B cell (primary cell): ENCODE results near the gene GCNT2. TPM values are rescaled to one million over a fixed set of nuclear protein-coding genes. Genes with fewer than 3 reads are reported as not detected.
"Not testable (repeated sequence)": the region's sequence is repeated elsewhere in the genome, so short reads cannot be mapped to it uniquely, and the experiment has no call there.

Experiments
- ATAC-seq: fragments of 200-7000 bp; cut with Tn5 transposase; one replicate; pipeline ENCODE4 v1.10.0; 2021; ENCODE audit warnings: low read depth, mild to moderate bottlenecking, moderate number of reproducible peaks, moderate library complexity
- CTCF ChIA-PET: fragments of 350-600 bp; sonication (Branson Sonifier 250); formaldehyde crosslinking; loops from one replicate; lab custom pipeline; 2021; ENCODE audit warnings: antibody characterized with exemption, inconsistent platforms; lab: Charles Lee
- POLR2A ChIA-PET: fragments of 350-600 bp; sonication (Branson Sonifier 250); formaldehyde crosslinking; loops from one replicate; lab custom pipeline; 2021; ENCODE audit warnings: antibody characterized with exemption; lab: Charles Lee
- DNase-seq: peaks from one replicate; pipeline ENCODE4 v3.0.0; 2013
- H2AFZ ChIP-seq: 2 replicates; pipeline ENCODE4 v1.6.1; 2012; ENCODE audit warnings: mild to moderate bottlenecking, low read depth, low read length; ENCODE audit not compliant: insufficient read depth, poor library complexity, severe bottlenecking
- H3K27ac ChIP-seq, 2 donors: 1 replicate in 1 of 2; 2 replicates in 1 of 2; pipeline ENCODE4 v1.5.1; 2012 to 2013; ENCODE audit warnings: low read length in 2 of 2, mild to moderate bottlenecking in 2 of 2, moderate library complexity in 1 of 2
- H3K27me3 ChIP-seq, 4 experiments: fragments of 200-600 bp in 1 of 4; sonication (generic) in 1 of 4; replicated peaks in 1 of 4; 1 replicate in 2 of 4; 2 replicates in 2 of 4; pipeline versions ENCODE4 v1.6.1 to v1.7.0; 2013 to 2016; ENCODE audit warnings: low read length in 3 of 4, mild to moderate bottlenecking in 2 of 4, mixed read lengths in 1 of 4, moderate library complexity in 1 of 4; ENCODE audit not compliant: insufficient read depth in 4 of 4, control insufficient read depth in 3 of 4; ENCODE audit errors: control extremely low read depth in 1 of 4
- H3K36me3 ChIP-seq, 2 experiments: replicated peaks in 1 of 2; 1 replicate in 1 of 2; 2 replicates in 1 of 2; pipeline versions ENCODE4 v1.6.1 to v1.7.1; 2013; ENCODE audit warnings: low read length in 1 of 2; ENCODE audit not compliant: insufficient read depth in 2 of 2, control insufficient read depth in 1 of 2; ENCODE audit errors: control extremely low read depth in 1 of 2, extremely low read depth in 1 of 2
- H3K4me1 ChIP-seq, 2 donors: fragments of 200-600 bp in 1 of 2; sonication (generic) in 1 of 2; 1 replicate in 1 of 2; 2 replicates in 1 of 2; pipeline versions ENCODE4 v1.5.1 to v1.6.1; 2013 to 2017; ENCODE audit warnings: low read length in 2 of 2; ENCODE audit not compliant: control insufficient read depth in 2 of 2, insufficient read depth in 2 of 2
- H3K4me2 ChIP-seq: replicated peaks from 2 replicates; pipeline ENCODE3; 2012; ENCODE audit warnings: mild to moderate bottlenecking, low read depth, low read length; ENCODE audit not compliant: poor library complexity, severe bottlenecking
- H3K4me3 ChIP-seq, 5 experiments: fragments of 200-600 bp in 1 of 5; sonication (generic) in 1 of 5; 1 replicate in 3 of 5; 2 replicates in 2 of 5; pipeline versions ENCODE4 v1.5.1 to v1.7.0; 2011 to 2016; ENCODE audit warnings: low read length in 4 of 5, mild to moderate bottlenecking in 4 of 5, low read depth in 2 of 5, control low read depth in 1 of 5, moderate library complexity in 1 of 5; ENCODE audit not compliant: insufficient read depth in 1 of 5; ENCODE audit errors: control extremely low read depth in 1 of 5, extremely low read depth in 1 of 5
- H3K79me2 ChIP-seq: fragments of 200-600 bp; sonication (generic); one replicate; pipeline ENCODE4 v1.6.0; 2016; ENCODE audit warnings: low read length; ENCODE audit not compliant: control insufficient read depth, insufficient read depth
- H3K9ac ChIP-seq: fragments of 200-600 bp; sonication (generic); 2 replicates; pipeline ENCODE4 v1.6.1; 2017; ENCODE audit warnings: mild to moderate bottlenecking, low read length, moderate library complexity
- H3K9me3 ChIP-seq, 3 donors: one replicate each; pipeline versions ENCODE4 v1.6.1 to v1.7.1; 2013; ENCODE audit warnings: low read length in 2 of 3; ENCODE audit not compliant: control insufficient read depth in 2 of 3, insufficient read depth in 1 of 3; ENCODE audit errors: control extremely low read depth in 1 of 3
- H4K20me1 ChIP-seq: 2 replicates; pipeline ENCODE4 v1.6.0; 2012; ENCODE audit warnings: mild to moderate bottlenecking, low read length; ENCODE audit not compliant: insufficient read depth, control insufficient read depth, poor library complexity, severe bottlenecking
- H3K27ac Mint-ChIP-seq: one replicate; pipeline ENCODE4 v1.8.0; 2021; ENCODE audit warnings: mixed read lengths
- H3K27me3 Mint-ChIP-seq: one replicate; pipeline ENCODE4 v1.8.0; 2021; ENCODE audit warnings: mixed read lengths
- H3K4me1 Mint-ChIP-seq: one replicate; pipeline ENCODE4 v1.8.0; 2021; ENCODE audit warnings: mixed read lengths
- H3K4me3 Mint-ChIP-seq: one replicate; pipeline ENCODE4 v1.8.0; 2021; ENCODE audit warnings: mixed read lengths
- H3K9me3 Mint-ChIP-seq: one replicate; pipeline ENCODE4 v1.8.0; 2022; ENCODE audit warnings: mixed read lengths; ENCODE audit not compliant: insufficient read depth
- EZH2 ChIP-seq: IDR thresholded peaks from 2 replicates; pipeline ENCODE4 v1.6.1; 2012; ENCODE audit warnings: borderline replicate concordance, low read depth, mild to moderate bottlenecking, moderate library complexity, low read length; ENCODE audit not compliant: insufficient read depth, poor library complexity, severe bottlenecking
- WGBS: methylation state at CpG from one replicate; pipeline ENCODE4 v1.1.5; 2013; ENCODE audit warnings: missing lambda C conversion rate; ENCODE audit not compliant: insufficient coverage; 5-methylcytosine and 5-hydroxymethylcytosine counted together
- intact Hi-C: fragments of 100-400 bp; cut with micrococcal nuclease; formaldehyde crosslinking; loops from one replicate; pipeline ENCODE4 v1.10.0; 2022
- polyA plus RNA-seq: library from polyadenylated mRNA; depleted of rRNA; stranded (reverse); fragments of >200 nt; gene quantifications from 2 replicates; pipeline ENCODE4 v1.2.3, GENCODE V29; 2012
- total RNA-seq, 2 donors: library from RNA; stranded (reverse); fragments of 120-200 nt in 1 of 2; gene quantifications; 1 replicate in 1 of 2; 2 replicates in 1 of 2; pipeline versions ENCODE4 v1.2.3 to v1.2.4, GENCODE V29; 2013 to 2022
- TF ChIP-seq, protein P1 (sequence below): fragments of 200-600 bp; IDR thresholded peaks from one replicate; pipeline ENCODE4 v1.8.0; 2022; ENCODE audit warnings: antibody characterized with exemption, mild to moderate bottlenecking

The GCNT2 gene
- total and polyA plus RNA-seq, 2 donors (not counting 1 experiment from before 2014, with no cell fraction given), result 6.8 to 32.1 TPM

DNA sequence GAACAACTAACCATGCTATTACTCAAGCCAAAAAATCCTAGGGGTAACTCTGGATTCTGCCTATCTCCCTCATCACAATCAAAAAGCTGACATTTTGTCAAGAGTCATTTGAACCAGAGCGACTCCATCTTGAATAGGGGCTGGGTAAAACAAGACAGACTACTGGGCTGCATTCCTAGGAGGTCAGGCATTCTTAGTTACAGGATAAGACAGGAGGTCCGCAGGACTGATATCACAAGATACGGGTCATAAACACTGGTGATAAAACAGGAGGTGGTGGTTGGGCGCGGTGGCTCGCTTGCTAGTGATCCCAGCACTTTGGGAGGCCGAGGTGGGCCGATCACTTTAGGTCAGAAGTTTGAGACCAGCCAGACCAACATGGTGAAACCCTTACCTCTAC lies 141.1 kb downstream of the GCNT2 start:
- intact Hi-C loops, result no loop called here
- Mint-ChIP-seq H3K4me3 (no peak overlapping the region), H3K27me3 (peaks cover 17% of the 10 kb centered on the region), H3K9me3 (no peaks in the 10 kb centered on the region), H3K27ac (no peak overlapping the region), H3K4me1 (peaks cover 5% of the 10 kb centered on the region)
- peaks cover 0 to 3% (median 0%) of the 10 kb centered on the region in 4 experiments for H3K27me3 ChIP-seq
- H3K79me2 ChIP-seq, result no peaks in the 10 kb centered on the region
- ChIA-PET CTCF (interaction anchor here (0.7 kb wide), 1 partner anchor 20 kb away, joined by 6 read pairs; no protein-coding TSS in a partner anchor), POLR2A (no interaction called here)
- no peaks in the 10 kb centered on the region for H4K20me1 ChIP-seq
- H3K4me2 ChIP-seq, result no peak overlapping the region
- DNase-seq (no peak), ATAC-seq (no peak)
- no peak overlapping the region for H3K9ac ChIP-seq
- no peaks in the 10 kb centered on the region for H3K36me3 ChIP-seq
- H3K4me1 ChIP-seq, result no peaks in the 10 kb centered on the region
- 100% methylated on average over 8 of the region's 8 CpGs for WGBS
- H2AFZ ChIP-seq, result no peak overlapping the region
- H3K9me3 ChIP-seq, result peaks cover 0 to 4% (median 0%) of the 10 kb centered on the region in 3 donors
- no peak for TF ChIP-seq EZH2
- TF ChIP-seq, protein P1, sequence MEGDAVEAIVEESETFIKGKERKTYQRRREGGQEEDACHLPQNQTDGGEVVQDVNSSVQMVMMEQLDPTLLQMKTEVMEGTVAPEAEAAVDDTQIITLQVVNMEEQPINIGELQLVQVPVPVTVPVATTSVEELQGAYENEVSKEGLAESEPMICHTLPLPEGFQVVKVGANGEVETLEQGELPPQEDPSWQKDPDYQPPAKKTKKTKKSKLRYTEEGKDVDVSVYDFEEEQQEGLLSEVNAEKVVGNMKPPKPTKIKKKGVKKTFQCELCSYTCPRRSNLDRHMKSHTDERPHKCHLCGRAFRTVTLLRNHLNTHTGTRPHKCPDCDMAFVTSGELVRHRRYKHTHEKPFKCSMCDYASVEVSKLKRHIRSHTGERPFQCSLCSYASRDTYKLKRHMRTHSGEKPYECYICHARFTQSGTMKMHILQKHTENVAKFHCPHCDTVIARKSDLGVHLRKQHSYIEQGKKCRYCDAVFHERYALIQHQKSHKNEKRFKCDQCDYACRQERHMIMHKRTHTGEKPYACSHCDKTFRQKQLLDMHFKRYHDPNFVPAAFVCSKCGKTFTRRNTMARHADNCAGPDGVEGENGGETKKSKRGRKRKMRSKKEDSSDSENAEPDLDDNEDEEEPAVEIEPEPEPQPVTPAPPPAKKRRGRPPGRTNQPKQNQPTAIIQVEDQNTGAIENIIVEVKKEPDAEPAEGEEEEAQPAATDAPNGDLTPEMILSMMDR, result no peak
- no peak overlapping the region for H3K27ac ChIP-seq
- H3K4me3 ChIP-seq, result no peak overlapping the region

- POLR2A ChIA-PET, result no interaction called here
- WGBS, result 100% methylated on average over 1 of the region's 2 CpGs
- H3K9me3 ChIP-seq, result peaks cover 0 to 4% (median 0%) of the 10 kb centered on the region in 3 donors
Observed at GRCh38 chr6:10662742-10663141, 141.6 kb downstream of the GCNT2 start.

DNA sequence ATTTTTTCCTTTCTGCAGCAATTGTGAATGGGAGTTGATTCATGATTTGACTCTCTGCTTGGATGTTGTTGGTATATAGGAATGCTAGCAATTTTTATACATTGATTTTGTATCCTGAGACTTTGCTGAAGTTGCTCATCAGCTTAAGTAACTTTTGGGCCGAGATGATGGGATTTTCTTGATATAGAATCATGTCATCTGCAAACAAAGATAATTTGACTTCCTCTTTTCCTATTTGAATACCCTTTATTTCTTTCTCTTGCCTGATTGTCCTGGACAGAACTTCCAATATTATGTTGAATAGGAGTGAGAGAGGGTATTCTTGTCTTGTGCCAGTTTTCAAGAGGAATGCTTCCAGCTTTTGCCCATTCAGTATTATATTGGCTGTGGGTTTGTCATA lies 144.4 kb downstream of the GCNT2 start:
- H3K27ac ChIP-seq, H3K4me1 ChIP-seq, intact Hi-C loops, POLR2A ChIA-PET, H3K4me3 Mint-ChIP-seq, H3K4me3 ChIP-seq, H4K20me1 ChIP-seq, H3K36me3 ChIP-seq, H3K4me1 Mint-ChIP-seq, H3K79me2 ChIP-seq, H2AFZ ChIP-seq, H3K9ac ChIP-seq, CTCF ChIA-PET, ATAC-seq, H3K4me2 ChIP-seq, H3K9me3 Mint-ChIP-seq, DNase-seq, H3K9me3 ChIP-seq, H3K27ac Mint-ChIP-seq: not testable (repeated sequence)
- WGBS, result no CpG with 5 or more reads among the region's 1 CpG
- peaks cover 0 to 22% (median 10%) of the 10 kb centered on the region in 4 experiments for H3K27me3 ChIP-seq
- H3K27me3 Mint-ChIP-seq, result peaks cover 25% of the 10 kb centered on the region

More at GRCh38 chr6:10662742-10663141, 141.6 kb downstream of the GCNT2 start:
- H3K4me3 ChIP-seq, result no peak overlapping the region
- Mint-ChIP-seq H3K27ac (no peak overlapping the region), H3K27me3 (peaks cover 20% of the 10 kb centered on the region), H3K9me3 (no peaks in the 10 kb centered on the region), H3K4me1 (peaks cover 5% of the 10 kb centered on the region), H3K4me3 (no peak overlapping the region)
- CTCF ChIA-PET, result no interaction called here
- H3K79me2 ChIP-seq, result no peaks in the 10 kb centered on the region
- intact Hi-C loops, result no loop called here
- no peak overlapping the region for H3K27ac ChIP-seq
- no peak overlapping the region for H2AFZ ChIP-seq
- no peaks in the 10 kb centered on the region for H4K20me1 ChIP-seq
- TF ChIP-seq, protein P1, result no peak
- TF ChIP-seq EZH2, result no peak
- no peak overlapping the region for H3K4me2 ChIP-seq
- no peak for ATAC-seq
- DNase-seq, result no peak
- H3K9ac ChIP-seq, result no peak overlapping the region
- H3K27me3 ChIP-seq, result peaks cover 0 to 3% (median 0%) of the 10 kb centered on the region in 4 experiments
- no peaks in the 10 kb centered on the region for H3K4me1 ChIP-seq
- no peaks in the 10 kb centered on the region for H3K36me3 ChIP-seq
